HL-60 (cell line): ENCODE results near the gene GCNT1.
"Not testable (repeated sequence)": the region's sequence is repeated elsewhere in the genome, so short reads cannot be mapped to it uniquely, and the experiment has no call there.

ENCODE experiments used
- DNase-seq, 2 experiments: peaks; one replicate each; pipeline ENCODE4 v3.0.0-alpha.2; 2010 to 2020; ENCODE audit warnings: low read depth in 1 of 2, low spot score in 1 of 2
- H3K27ac ChIP-seq: fragments of 250-450 bp; sonication (Bioruptor Pico); replicated peaks from 2 replicates; pipeline ENCODE4 v1.5.1; 2020; ENCODE audit warnings: mild to moderate bottlenecking, moderate library complexity
- H3K27me3 ChIP-seq: fragments of 250-450 bp; sonication (Bioruptor Pico); 2 replicates; pipeline ENCODE4 v1.5.1; 2021; ENCODE audit warnings: mild to moderate bottlenecking, moderate library complexity; ENCODE audit not compliant: insufficient read depth, poor library complexity, severe bottlenecking
- H3K4me3 ChIP-seq: replicated peaks from 2 replicates; pipeline ENCODE4 v1.5.1; 2011; ENCODE audit warnings: mild to moderate bottlenecking, control low read depth, low read length; ENCODE audit not compliant: insufficient read depth
- CTCF ChIP-seq: IDR thresholded peaks from one replicate; pipeline ENCODE4 v1.5.1; 2011; ENCODE audit warnings: low read length, control low read depth, inconsistent platforms; ENCODE audit not compliant: insufficient read depth
- GABPA ChIP-seq: IDR thresholded peaks from 2 replicates; pipeline ENCODE4 v1.6.1; 2012; ENCODE audit warnings: low read depth
- POLR2AphosphoS5 ChIP-seq: IDR thresholded peaks from 2 replicates; pipeline ENCODE4 v1.6.1; 2012; ENCODE audit warnings: low read depth
- REST ChIP-seq: IDR thresholded peaks from 2 replicates; pipeline ENCODE4 v1.6.1; 2012; ENCODE audit warnings: low read depth; ENCODE audit not compliant: insufficient replicate concordance
- SPI1 ChIP-seq: IDR thresholded peaks from 2 replicates; pipeline ENCODE4 v1.6.1; 2012; ENCODE audit warnings: low read depth, mild to moderate bottlenecking, borderline replicate concordance

The GCNT1 gene

GRCh38 chr9:76464706-76465105, 5.7 kb downstream of the GCNT1 start:
- no peak overlapping the region for H3K4me3 ChIP-seq
- H3K27me3 ChIP-seq = no peaks in the 10 kb centered on the region
- DNase-seq = no peak
- TF ChIP-seq POLR2AphosphoS5 = no peak
- no peak for TF ChIP-seq SPI1
- no peak for TF ChIP-seq CTCF
- no peak for TF ChIP-seq REST
- TF ChIP-seq GABPA = no peak
- H3K27ac ChIP-seq = no peak overlapping the region

- H3K4me3 ChIP-seq = no peak overlapping the region
- no peaks in the 10 kb centered on the region for H3K27me3 ChIP-seq
- no peak for DNase-seq
- no peak overlapping the region for H3K27ac ChIP-seq
- TF ChIP-seq POLR2AphosphoS5 (peak; percentile 33; the same call in 1 of the 2 replicates), GABPA (no peak)
These were observed 6.7 kb downstream of the GCNT1 start for GRCh38 chr9:76465442-76466298.

- no peaks in the 10 kb centered on the region for H3K27me3 ChIP-seq
- DNase-seq = no peak
- TF ChIP-seq SPI1 = no peak
- H3K4me3 ChIP-seq = no peak overlapping the region
- H3K27ac ChIP-seq = no peak overlapping the region
These were observed 7.3 kb downstream of the GCNT1 start for GRCh38 chr9:76466299-76466605.

GRCh38 chr9:76474419-76474818, 15.4 kb downstream of the GCNT1 start:
- no peak for TF ChIP-seq CTCF
- no peak overlapping the region for H3K4me3 ChIP-seq
- no peaks in the 10 kb centered on the region for H3K27me3 ChIP-seq
- H3K27ac ChIP-seq = no peak overlapping the region
- no peak for DNase-seq

- TF ChIP-seq POLR2AphosphoS5 = no peak
- TF ChIP-seq REST = no peak
- no peak for TF ChIP-seq SPI1
- DNase-seq = peak in 1 of 2 experiments; percentile 17
- Histone ChIP-seq H3K4me3 (no peak overlapping the region), H3K27me3 (no peaks in the 10 kb centered on the region), H3K27ac (no peak overlapping the region)
These were observed 16.7 kb downstream of the GCNT1 start for GRCh38 chr9:76475686-76476085.

GRCh38 chr9:76477818-76478217, 18.8 kb downstream of the GCNT1 start:
- H3K27ac ChIP-seq, DNase-seq, H3K27me3 ChIP-seq, H3K4me3 ChIP-seq: not testable (repeated sequence)
